ENCODE results near the gene NUDT16L1. TPM values are rescaled to one million over a fixed set of nuclear protein-coding genes. Genes with fewer than 3 reads are reported as not detected.

Gene NUDT16L1
- total and polyA plus RNA-seq, 12 donors: 16.3 to 99.3 (median 51.6) TPM

- Histone ChIP-seq H3K27me3 (no peaks in the 10 kb centered on the region), H3K36me3 (replicated peaks in 1 of 2) (peaks cover 0 to 82% of the 10 kb centered on the region in 2 donors), H3K27ac (no peak overlapping the region), H3K4me3 (no peak overlapping the region), H3K4me1 (replicated peaks in 1 of 2) (peaks cover 27 to 31% of the 10 kb centered on the region in 2 donors), H3K9me3 (replicated peaks in 1 of 3) (no peaks in the 10 kb centered on the region)
- no peak for TF ChIP-seq CTCF (IDR thresholded peaks at IDR 0.05)
- no peak for TF ChIP-seq POLR2A (IDR thresholded peaks at IDR 0.05)
- intact Hi-C loops (cut with DNase I): no loop called here
- DNase-seq: peak in 2 of 7 donors; percentile 25 to 28
- 94 to 97% (median 95%) methylated on average over 14 to 36 of the region's 36 CpGs for WGBS, 4 donors
Measured at GRCh38 chr16:4698321-4699045, 5.1 kb downstream of the NUDT16L1 start.

- TF ChIP-seq CTCF (IDR thresholded peaks at IDR 0.05) (no peak), POLR2A (IDR thresholded peaks at IDR 0.05) (no peak)
- WGBS, 4 donors: 91 to 94% (median 93%) methylated on average over 8 to 19 of the region's 19 CpGs
- peaks cover 0 to 88% of the 10 kb centered on the region in 2 donors for H3K36me3 ChIP-seq (replicated peaks in 1 of 2)
Measured at GRCh38 chr16:4699046-4699556, 5.7 kb downstream of the NUDT16L1 start.

GRCh38 chr16:4700380-4700996, 7.1 kb downstream of the NUDT16L1 start:
- 95 to 100% (median 96%) methylated on average over 7 to 13 of the region's 13 CpGs for WGBS, 4 donors
- peaks cover 0 to 88% of the 10 kb centered on the region in 2 donors for H3K36me3 ChIP-seq (replicated peaks in 1 of 2)
- TF ChIP-seq POLR2A (IDR thresholded peaks at IDR 0.05) (no peak), CTCF (IDR thresholded peaks at IDR 0.05) (no peak)

More at GRCh38 chr16:4699046-4699556, 5.7 kb downstream of the NUDT16L1 start:
- Histone ChIP-seq H3K4me3 (no peak overlapping the region), H3K27me3 (no peaks in the 10 kb centered on the region), H3K27ac (no peak overlapping the region), H3K9me3 (replicated peaks in 1 of 3) (no peaks in the 10 kb centered on the region), H3K4me1 (replicated peaks in 1 of 2) (peaks cover 26 to 31% of the 10 kb centered on the region in 2 donors)
- peak in 1 of 7 donors; percentile 15 for DNase-seq
- intact Hi-C loops (cut with DNase I): no loop called here

GRCh38 chr16:4700997-4701743, 7.8 kb downstream of the NUDT16L1 start:
- intact Hi-C loops (cut with DNase I): no loop called here
- no peak overlapping the region for H3K4me3 ChIP-seq
- no peak overlapping the region for H3K27ac ChIP-seq
- H3K9me3 ChIP-seq (replicated peaks in 1 of 3): no peaks in the 10 kb centered on the region
- peaks cover 0 to 81% of the 10 kb centered on the region in 2 donors for H3K36me3 ChIP-seq (replicated peaks in 1 of 2)
- H3K4me1 ChIP-seq (replicated peaks in 1 of 2): peaks cover 14 to 15% of the 10 kb centered on the region in 2 donors
- H3K27me3 ChIP-seq: no peaks in the 10 kb centered on the region
- TF ChIP-seq POLR2A (IDR thresholded peaks at IDR 0.05) (no peak), CTCF (IDR thresholded peaks at IDR 0.05) (no peak)
- WGBS, 4 donors: 89 to 92% (median 91%) methylated on average over 23 to 33 of the region's 33 CpGs
- DNase-seq: no peak

More at GRCh38 chr16:4700380-4700996, 7.1 kb downstream of the NUDT16L1 start:
- peak in 1 of 7 donors; percentile 6 for DNase-seq
- Histone ChIP-seq H3K9me3 (replicated peaks in 1 of 3) (no peaks in the 10 kb centered on the region), H3K27ac (no peak overlapping the region), H3K4me1 (replicated peaks in 1 of 2) (peaks cover 19 to 21% of the 10 kb centered on the region in 2 donors), H3K27me3 (no peaks in the 10 kb centered on the region), H3K4me3 (no peak overlapping the region)
- intact Hi-C loops (cut with DNase I): no loop called here

Data from adrenal gland (tissue), 12 donors.